Measurements from ENCODE around the gene EFCAB9. TPM values are rescaled to one million over a fixed set of nuclear protein-coding genes. Genes with fewer than 3 reads are reported as not detected.

The EFCAB9 gene
- total and polyA plus RNA-seq, 2 of the 8 experiments (the other 6 are each of a cell fraction or from before 2014, with no cell fraction given) = not detected

GRCh38 chr5:172185096-172185461 is 8.9 kb upstream of the EFCAB9 start:
- H2AK5ac ChIP-seq (ENCODE audit: low read depth, low read length) = no peak overlapping the region
- no peak overlapping the region for H3K18ac ChIP-seq (ENCODE audit: extremely low read depth, low read length)
- H4K5ac ChIP-seq (ENCODE audit: insufficient read length, low read depth, low read length) = no peak overlapping the region
- H3K23ac ChIP-seq (ENCODE audit: insufficient read length) = no peak overlapping the region
- no peak overlapping the region for H3K4me3 ChIP-seq (ENCODE audit: extremely low read depth in 1 of 4, insufficient read depth in 2 of 4, low read depth in 3 of 4, low read length in 4 of 4)
- no peak overlapping the region for H2BK12ac ChIP-seq (ENCODE audit: low read depth, low read length)
- peaks cover 0 to 4% (median 1%) of the 10 kb centered on the region in 4 experiments; a peak in 3 of 7 replicates for H3K4me1 ChIP-seq (replicated peaks in 1 of 4; ENCODE audit: control insufficient read depth in 3 of 4, insufficient read depth in 4 of 4, low read length in 3 of 4)
- no peak overlapping the region for H2BK120ac ChIP-seq (replicated peaks; ENCODE audit: low read depth, low read length)
- no peak overlapping the region for H2BK15ac ChIP-seq (ENCODE audit: low read length)
- no peak overlapping the region for H3K9ac ChIP-seq (replicated peaks in 1 of 4; ENCODE audit: extremely low read depth in 1 of 4, low read depth in 3 of 4, low read length in 3 of 4)
- H2BK5ac ChIP-seq (ENCODE audit: low read depth, low read length) = no peak overlapping the region
- H3K79me2 ChIP-seq (ENCODE audit: control insufficient read depth in 1 of 2, insufficient read depth in 2 of 2, low read length in 2 of 2) = peaks cover 0 to 11% of the 10 kb centered on the region in 2 experiments; a peak in 1 of 4 replicates
- ChIA-PET CTCF (ENCODE audit: partially characterized antibody) (interaction anchor here (1.1 to 2.2 kb wide), 4 partner anchors 10 to 89 kb away, joined by 3 to 15 read pairs (median 8); no protein-coding TSS in a partner anchor), POLR2A (ENCODE audit: partially characterized antibody) (interaction anchor here (4.9 kb wide), 1 partner anchor 10 kb away, joined by 27 read pairs; no protein-coding TSS in a partner anchor)
- H3K9me3 ChIP-seq (ENCODE audit: insufficient read depth in 2 of 2, low read depth in 1 of 2, low read length in 1 of 2) = no peaks in the 10 kb centered on the region
- H3K27me3 ChIP-seq (replicated peaks in 1 of 4; ENCODE audit: control insufficient read depth in 3 of 4, extremely low read depth in 1 of 4, insufficient read depth in 3 of 4, low read length in 3 of 4) = no peaks in the 10 kb centered on the region; a peak in 1 of 7 replicates
- H3K56ac ChIP-seq (replicated peaks; ENCODE audit: insufficient read length, low read depth, low read length) = no peak overlapping the region
- H4K8ac ChIP-seq (ENCODE audit: extremely low read depth, insufficient read depth, low read length) = no peak overlapping the region
- peaks cover 17% of the 10 kb centered on the region for H3K23me2 ChIP-seq (ENCODE audit: low read depth, low read length)
- no peak overlapping the region for H2BK20ac ChIP-seq (ENCODE audit: low read length)
- H3K79me1 ChIP-seq (ENCODE audit: low read depth, low read length) = peaks cover 11% of the 10 kb centered on the region
- no peak overlapping the region for H3K4me2 ChIP-seq (ENCODE audit: insufficient read depth in 1 of 2, low read depth in 2 of 2, low read length in 2 of 2)
- DNase-seq (ENCODE audit: low read depth in 1 of 2, low spot score in 2 of 2) (no peak), FAIRE-seq (no peak)
- H4K91ac ChIP-seq (replicated peaks; ENCODE audit: insufficient read length, low read length) = no peak overlapping the region
- WGBS, 2 experiments (ENCODE audit: extremely low coverage in 1 of 2, insufficient coverage in 1 of 2, insufficient read length in 1 of 2, insufficient replicate concordance in 2 of 2, low coverage in 1 of 2, low lambda C conversion rate in 2 of 2, missing lambda C conversion rate in 1 of 2) = 87% methylated on average over 10 of the region's 10 CpGs; no CpG with 5 or more reads in 1 of the 2 experiments
- H3K27ac ChIP-seq (ENCODE audit: low read depth, low read length) = no peak overlapping the region
- no peak overlapping the region for H2AFZ ChIP-seq (ENCODE audit: low read length)
- H3K14ac ChIP-seq (ENCODE audit: insufficient read length) = no peak overlapping the region
- H3K4ac ChIP-seq (replicated peaks; ENCODE audit: insufficient read length, low read depth, low read length) = no peak overlapping the region
- H3K36me3 ChIP-seq (ENCODE audit: control insufficient read depth in 2 of 4, insufficient read depth in 4 of 4, low read length in 3 of 4) = no peaks in the 10 kb centered on the region
- peaks cover 0 to 6% of the 10 kb centered on the region in 2 experiments for H4K20me1 ChIP-seq (replicated peaks in 1 of 2; ENCODE audit: control insufficient read depth in 1 of 2, insufficient read depth in 2 of 2, low read length in 2 of 2)
- TF ChIP-seq, protein P1, sequence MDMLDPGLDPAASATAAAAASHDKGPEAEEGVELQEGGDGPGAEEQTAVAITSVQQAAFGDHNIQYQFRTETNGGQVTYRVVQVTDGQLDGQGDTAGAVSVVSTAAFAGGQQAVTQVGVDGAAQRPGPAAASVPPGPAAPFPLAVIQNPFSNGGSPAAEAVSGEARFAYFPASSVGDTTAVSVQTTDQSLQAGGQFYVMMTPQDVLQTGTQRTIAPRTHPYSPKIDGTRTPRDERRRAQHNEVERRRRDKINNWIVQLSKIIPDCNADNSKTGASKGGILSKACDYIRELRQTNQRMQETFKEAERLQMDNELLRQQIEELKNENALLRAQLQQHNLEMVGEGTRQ (IDR thresholded peaks at IDR 0.05; ENCODE audit: low read length) = no peak

Data from H1 (cell line).